ENCODE results near the gene CTNND1. TPM values are rescaled to one million over a fixed set of nuclear protein-coding genes. Genes with fewer than 3 reads are reported as not detected.
"Not testable (repeated sequence)": the region's sequence is repeated elsewhere in the genome, so short reads cannot be mapped to it uniquely, and the experiment has no call there.

The CTNND1 gene, protein sequence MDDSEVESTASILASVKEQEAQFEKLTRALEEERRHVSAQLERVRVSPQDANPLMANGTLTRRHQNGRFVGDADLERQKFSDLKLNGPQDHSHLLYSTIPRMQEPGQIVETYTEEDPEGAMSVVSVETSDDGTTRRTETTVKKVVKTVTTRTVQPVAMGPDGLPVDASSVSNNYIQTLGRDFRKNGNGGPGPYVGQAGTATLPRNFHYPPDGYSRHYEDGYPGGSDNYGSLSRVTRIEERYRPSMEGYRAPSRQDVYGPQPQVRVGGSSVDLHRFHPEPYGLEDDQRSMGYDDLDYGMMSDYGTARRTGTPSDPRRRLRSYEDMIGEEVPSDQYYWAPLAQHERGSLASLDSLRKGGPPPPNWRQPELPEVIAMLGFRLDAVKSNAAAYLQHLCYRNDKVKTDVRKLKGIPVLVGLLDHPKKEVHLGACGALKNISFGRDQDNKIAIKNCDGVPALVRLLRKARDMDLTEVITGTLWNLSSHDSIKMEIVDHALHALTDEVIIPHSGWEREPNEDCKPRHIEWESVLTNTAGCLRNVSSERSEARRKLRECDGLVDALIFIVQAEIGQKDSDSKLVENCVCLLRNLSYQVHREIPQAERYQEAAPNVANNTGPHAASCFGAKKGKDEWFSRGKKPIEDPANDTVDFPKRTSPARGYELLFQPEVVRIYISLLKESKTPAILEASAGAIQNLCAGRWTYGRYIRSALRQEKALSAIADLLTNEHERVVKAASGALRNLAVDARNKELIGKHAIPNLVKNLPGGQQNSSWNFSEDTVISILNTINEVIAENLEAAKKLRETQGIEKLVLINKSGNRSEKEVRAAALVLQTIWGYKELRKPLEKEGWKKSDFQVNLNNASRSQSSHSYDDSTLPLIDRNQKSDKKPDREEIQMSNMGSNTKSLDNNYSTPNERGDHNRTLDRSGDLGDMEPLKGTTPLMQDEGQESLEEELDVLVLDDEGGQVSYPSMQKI
- total RNA-seq = 126 and 140 TPM in 2 replicates

DNA sequence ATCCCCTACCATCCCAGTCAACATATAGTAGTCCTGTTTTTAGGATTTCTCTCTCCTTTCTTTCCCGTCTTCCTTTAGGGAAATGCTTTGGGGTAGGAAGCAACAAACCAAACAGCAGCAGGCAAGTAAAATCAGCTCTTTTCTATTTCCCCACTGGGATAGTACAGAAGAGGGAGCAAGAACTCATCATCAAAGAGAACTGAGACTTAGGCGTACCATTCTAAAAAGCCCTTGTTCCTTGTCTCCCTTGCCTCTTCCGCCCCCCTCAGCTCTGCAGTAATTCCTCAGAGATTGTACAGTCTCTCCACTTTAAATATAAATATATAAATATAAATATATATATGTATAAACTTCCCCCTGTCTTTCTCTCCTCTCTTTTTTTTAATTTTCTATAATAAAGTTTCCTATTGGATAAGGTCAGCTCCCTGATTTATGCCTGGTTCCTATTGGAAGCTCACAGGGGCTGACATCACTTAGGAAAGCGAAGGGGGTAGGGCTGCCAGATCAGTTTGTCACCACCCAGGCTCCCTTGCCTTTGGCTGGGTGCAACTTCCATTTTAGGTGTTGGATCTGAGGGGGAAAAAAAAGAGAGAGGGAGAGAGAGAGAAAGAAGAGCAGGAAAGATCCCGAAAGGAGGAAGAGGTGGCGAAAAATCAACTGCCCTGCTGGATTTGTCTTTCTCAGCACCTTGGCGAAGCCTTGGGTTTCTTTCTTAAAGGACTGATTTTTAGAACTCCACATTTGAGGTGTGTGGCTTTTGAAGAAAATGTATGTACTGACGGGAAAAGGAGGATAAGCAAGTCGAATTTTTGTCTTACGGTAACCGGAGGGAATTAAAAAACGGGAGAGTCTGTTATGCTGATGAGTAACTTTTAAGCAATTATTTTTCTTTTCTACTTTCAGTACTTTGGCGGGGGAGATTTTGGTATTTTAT, at the start of gene CTNND1:
Gene CTNND1 (plus strand): TSS at position 502 of the 934 bp plus-strand sequence. CDS start 29,677 bp downstream, outside the sequence.
- Histone ChIP-seq H3K4me3 (ENCODE audit: insufficient read depth, low read length) (peak within 1 kb of the TSS; percentile 78), H3K36me3 (ENCODE audit: insufficient read depth, low read length) (no peaks in the 10 kb centered on the region), H3K27ac (ENCODE audit: low read depth, low read length) (peak within 1 kb of the TSS; percentile 94), H3K9me3 (ENCODE audit: low read depth, low read length) (no peaks in the 10 kb centered on the region), H3K79me2 (ENCODE audit: insufficient read depth, low read length) (peaks cover 46% of the 10 kb centered on the region), H2AFZ (ENCODE audit: low read length) (peak within 1 kb of the TSS; percentile 86), H3K27me3 (ENCODE audit: insufficient read depth, low read length) (no peaks in the 10 kb centered on the region), H4K20me1 (ENCODE audit: insufficient read depth, low read length) (peaks cover 31% of the 10 kb centered on the region), H3K4me1 (ENCODE audit: insufficient read depth, low read length) (peaks cover 20% of the 10 kb centered on the region), H3K4me2 (ENCODE audit: insufficient read depth, low read length) (peak within 1 kb of the TSS; percentile 89)
- peak; percentile 96 for DNase-seq (ENCODE audit: insufficient read length, low spot score, missing footprints)
- TF ChIP-seq, protein P1, sequence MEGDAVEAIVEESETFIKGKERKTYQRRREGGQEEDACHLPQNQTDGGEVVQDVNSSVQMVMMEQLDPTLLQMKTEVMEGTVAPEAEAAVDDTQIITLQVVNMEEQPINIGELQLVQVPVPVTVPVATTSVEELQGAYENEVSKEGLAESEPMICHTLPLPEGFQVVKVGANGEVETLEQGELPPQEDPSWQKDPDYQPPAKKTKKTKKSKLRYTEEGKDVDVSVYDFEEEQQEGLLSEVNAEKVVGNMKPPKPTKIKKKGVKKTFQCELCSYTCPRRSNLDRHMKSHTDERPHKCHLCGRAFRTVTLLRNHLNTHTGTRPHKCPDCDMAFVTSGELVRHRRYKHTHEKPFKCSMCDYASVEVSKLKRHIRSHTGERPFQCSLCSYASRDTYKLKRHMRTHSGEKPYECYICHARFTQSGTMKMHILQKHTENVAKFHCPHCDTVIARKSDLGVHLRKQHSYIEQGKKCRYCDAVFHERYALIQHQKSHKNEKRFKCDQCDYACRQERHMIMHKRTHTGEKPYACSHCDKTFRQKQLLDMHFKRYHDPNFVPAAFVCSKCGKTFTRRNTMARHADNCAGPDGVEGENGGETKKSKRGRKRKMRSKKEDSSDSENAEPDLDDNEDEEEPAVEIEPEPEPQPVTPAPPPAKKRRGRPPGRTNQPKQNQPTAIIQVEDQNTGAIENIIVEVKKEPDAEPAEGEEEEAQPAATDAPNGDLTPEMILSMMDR (IDR thresholded peaks at IDR 0.05; ENCODE audit: extremely low read depth, low read depth, low read length) = no peak

DNA sequence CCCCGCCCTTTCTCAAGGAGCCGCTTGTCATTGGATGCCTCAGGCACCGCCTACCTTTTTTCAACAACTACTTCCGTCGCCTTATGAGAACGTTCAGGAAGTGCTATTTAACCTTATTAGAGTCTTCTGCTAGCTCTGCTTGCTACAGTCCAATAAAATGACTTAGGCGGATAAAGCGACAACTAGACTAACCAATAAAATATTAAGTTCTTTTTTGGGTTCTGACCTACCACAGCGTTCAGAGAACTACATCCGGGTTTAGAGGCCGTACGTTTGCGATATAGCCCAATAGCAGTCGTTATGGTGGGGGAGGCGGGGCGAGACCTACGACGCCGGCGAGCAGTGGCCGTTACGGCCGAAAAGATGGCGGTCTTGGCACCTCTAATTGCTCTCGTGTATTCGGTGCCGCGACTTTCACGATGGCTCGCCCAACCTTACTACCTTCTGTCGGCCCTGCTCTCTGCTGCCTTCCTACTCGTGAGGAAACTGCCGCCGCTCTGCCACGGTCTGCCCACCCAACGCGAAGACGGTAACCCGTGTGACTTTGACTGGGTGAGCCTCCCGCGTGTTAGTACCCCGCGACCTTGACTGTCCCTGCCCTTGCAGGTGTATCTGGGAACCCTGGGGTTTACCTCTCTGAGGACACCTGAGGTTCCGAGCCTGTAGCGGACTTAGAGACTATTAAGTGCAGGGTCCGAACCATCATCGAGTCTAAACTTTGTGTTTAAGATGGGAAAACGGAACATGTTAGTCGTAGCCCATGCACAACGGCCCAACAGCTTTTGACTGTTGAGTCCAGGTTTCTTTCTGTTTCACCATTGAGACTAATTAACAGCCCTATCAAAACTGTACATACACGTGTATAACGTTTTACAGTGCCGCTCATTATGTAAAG, 49.1 kb upstream of the CTNND1 start, which contains the start of gene TMX2:
Gene TMX2 (plus strand): TSS at position 338 of the 895 bp plus-strand sequence. CDS start 26 bp downstream, at position 364.
- peak within 1 kb of the TSS; percentile 96 for H3K4me2 ChIP-seq (ENCODE audit: insufficient read depth, low read length)
- peak within 1 kb of the TSS; percentile 99 for H2AFZ ChIP-seq (ENCODE audit: low read length)
- peaks cover 4% of the 10 kb centered on the region for H4K20me1 ChIP-seq (ENCODE audit: insufficient read depth, low read length)
- H3K9me3 ChIP-seq (ENCODE audit: low read depth, low read length) = no peaks in the 10 kb centered on the region
- peaks cover 62% of the 10 kb centered on the region for H3K79me2 ChIP-seq (ENCODE audit: insufficient read depth, low read length)
- peaks cover under 1% of the 10 kb centered on the region for H3K36me3 ChIP-seq (ENCODE audit: insufficient read depth, low read length)
- TF ChIP-seq, protein P1 (IDR thresholded peaks at IDR 0.05; ENCODE audit: extremely low read depth, low read depth, low read length) = no peak
- DNase-seq (ENCODE audit: insufficient read length, low spot score, missing footprints) = peak; percentile 96
- H3K4me1 ChIP-seq (ENCODE audit: insufficient read depth, low read length) = peaks cover 21% of the 10 kb centered on the region
- H3K27ac ChIP-seq (ENCODE audit: low read depth, low read length) = peak within 1 kb of the TSS; percentile 93
- H3K4me3 ChIP-seq (ENCODE audit: insufficient read depth, low read length) = peak within 1 kb of the TSS; percentile 93
- no peaks in the 10 kb centered on the region for H3K27me3 ChIP-seq (ENCODE audit: insufficient read depth, low read length)

DNA sequence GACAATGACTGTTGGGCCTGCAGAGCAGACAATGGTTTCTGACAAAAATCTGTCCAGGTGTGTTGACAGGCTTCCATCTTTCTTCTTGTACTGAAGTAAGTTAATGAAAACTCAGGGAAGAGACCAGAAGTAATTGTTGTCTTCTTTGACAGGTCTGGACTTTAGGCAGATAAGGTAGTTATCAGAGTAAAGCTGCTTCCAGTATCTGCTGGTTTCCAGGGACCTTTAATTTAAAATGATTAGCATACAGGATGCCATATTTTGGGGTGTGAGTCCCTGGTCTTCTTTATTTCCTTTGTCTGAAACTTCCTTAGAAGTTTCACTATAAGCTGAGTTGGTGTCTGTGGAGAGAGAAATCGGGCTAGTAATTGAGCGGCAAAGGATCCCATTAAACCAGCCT, 47.8 kb upstream of the CTNND1 start:
- peak overlapping the region; percentile 96 for H3K4me2 ChIP-seq (ENCODE audit: insufficient read depth, low read length)
- peaks cover 21% of the 10 kb centered on the region for H3K4me1 ChIP-seq (ENCODE audit: insufficient read depth, low read length)
- no peaks in the 10 kb centered on the region for H3K9me3 ChIP-seq (ENCODE audit: low read depth, low read length)
- TF ChIP-seq, protein P1 (IDR thresholded peaks at IDR 0.05; ENCODE audit: extremely low read depth, low read depth, low read length) = no peak
- H3K4me3 ChIP-seq (ENCODE audit: insufficient read depth, low read length) = peak overlapping the region; percentile 93
- H3K27me3 ChIP-seq (ENCODE audit: insufficient read depth, low read length) = no peaks in the 10 kb centered on the region
- H4K20me1 ChIP-seq (ENCODE audit: insufficient read depth, low read length) = peaks cover 2% of the 10 kb centered on the region
- H2AFZ ChIP-seq (ENCODE audit: low read length) = no peak overlapping the region
- H3K36me3 ChIP-seq (ENCODE audit: insufficient read depth, low read length) = no peaks in the 10 kb centered on the region
- peak; percentile 23 for DNase-seq (ENCODE audit: insufficient read length, low spot score, missing footprints)
- H3K79me2 ChIP-seq (ENCODE audit: insufficient read depth, low read length) = peaks cover 60% of the 10 kb centered on the region
- peak overlapping the region; percentile 93 for H3K27ac ChIP-seq (ENCODE audit: low read depth, low read length)

DNA sequence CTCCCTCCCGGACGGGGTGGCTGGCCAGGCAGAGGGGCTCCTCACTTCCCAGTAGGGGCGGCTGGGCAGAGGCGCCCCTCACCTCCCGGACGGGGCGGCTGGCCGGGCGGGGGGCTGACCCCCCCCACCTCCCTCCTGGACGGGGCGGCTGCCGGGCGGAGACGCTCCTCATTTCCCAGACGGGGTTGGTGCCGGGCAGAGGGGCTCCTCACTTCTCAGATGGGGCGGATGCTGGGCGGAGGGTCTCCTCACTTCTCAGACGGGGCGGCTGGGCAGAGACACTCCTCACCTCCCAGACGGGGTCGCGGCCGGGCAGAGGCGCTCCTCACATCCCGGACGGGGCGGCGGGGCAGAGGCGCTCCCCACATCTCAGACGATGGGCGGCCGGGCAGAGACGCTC, 44.9 kb upstream of the CTNND1 start:
- H3K9me3 ChIP-seq (ENCODE audit: low read depth, low read length); H3K27me3 ChIP-seq (ENCODE audit: insufficient read depth, low read length); H3K27ac ChIP-seq (ENCODE audit: low read depth, low read length); H4K20me1 ChIP-seq (ENCODE audit: insufficient read depth, low read length); DNase-seq (ENCODE audit: insufficient read length, low spot score, missing footprints); H3K4me2 ChIP-seq (ENCODE audit: insufficient read depth, low read length); H2AFZ ChIP-seq (ENCODE audit: low read length); H3K36me3 ChIP-seq (ENCODE audit: insufficient read depth, low read length); H3K4me3 ChIP-seq (ENCODE audit: insufficient read depth, low read length): not testable (repeated sequence)
- peaks cover 13% of the 10 kb centered on the region for H3K4me1 ChIP-seq (ENCODE audit: insufficient read depth, low read length)
- H3K79me2 ChIP-seq (ENCODE audit: insufficient read depth, low read length) = peaks cover 60% of the 10 kb centered on the region

Data from osteoblast (primary cell).